Fibroblast of lung (primary cell): ENCODE results near the gene ZNF75A.

Source experiments
- CTCF ChIP-seq, 2 donors: IDR thresholded peaks in 1 of 2; conservative IDR thresholded peaks in 1 of 2; 1 replicate in 1 of 2; 2 replicates in 1 of 2; pipeline ENCODE4 v1.5.1; 2011 to 2012; ENCODE audit warnings: low read length in 2 of 2, control low read depth in 1 of 2, inconsistent platforms in 1 of 2, low read depth in 1 of 2, mild to moderate bottlenecking in 1 of 2
- EZH2 ChIP-seq: IDR thresholded peaks from 2 replicates; pipeline ENCODE4 v1.5.1; 2012; ENCODE audit warnings: low read length, control low read depth, mild to moderate bottlenecking; ENCODE audit errors: missing control alignments

- TF ChIP-seq EZH2 (no peak), CTCF (conservative IDR thresholded peaks at IDR 0.05 in 1 of 2, IDR thresholded peaks at IDR 0.05 in 1 of 2; ENCODE audit: low read depth in 1 of 2, low read length in 2 of 2) (no peak)
Measured at GRCh38 chr16:3292604-3293003, 12.7 kb upstream of the ZNF75A start.
